Adrenal gland (tissue), 19 donors: ENCODE results near the gene ZBTB12. TPM values are rescaled to one million over a fixed set of nuclear protein-coding genes. Genes with fewer than 3 reads are reported as not detected.

Experiments
- DNase-seq, 7 donors: peaks; one replicate each; pipeline ENCODE4 v3.0.0-alpha.2; 2019 to 2020
- H3K27ac ChIP-seq, 5 donors: fragments of 200-600 bp; sonication (generic) in 4 of 5; 1 replicate in 3 of 5; 2 replicates in 2 of 5; pipeline versions ENCODE4 v1.5.1 to v1.8.0; 2016 to 2020; ENCODE audit warnings: mild to moderate bottlenecking in 1 of 5
- H3K27me3 ChIP-seq: fragments of 200-600 bp; 2 replicates; pipeline ENCODE4 v1.8.0; 2021
- H3K36me3 ChIP-seq, 2 donors: fragments of 200-600 bp; replicated peaks in 1 of 2; 1 replicate in 1 of 2; 2 replicates in 1 of 2; pipeline versions ENCODE4 v1.5.1 to v1.8.0; 2018 to 2022
- H3K4me1 ChIP-seq, 2 donors: fragments of 200-600 bp; replicated peaks in 1 of 2; 1 replicate in 1 of 2; 2 replicates in 1 of 2; pipeline versions ENCODE4 v1.5.1 to v1.8.0; 2018 to 2021
- H3K4me3 ChIP-seq, 4 donors: fragments of 200-600 bp; sonication (generic) in 3 of 4; one replicate each; pipeline ENCODE4 v1.5.1; 2016 to 2018
- H3K9me3 ChIP-seq, 3 donors: fragments of 200-600 bp; sonication (generic) in 1 of 3; replicated peaks in 1 of 3; 1 replicate in 2 of 3; 2 replicates in 1 of 3; pipeline versions ENCODE4 v1.5.1 to v1.8.0; 2016 to 2021
- POLR2A ChIP-seq, 2 donors: fragments of 450-650 bp; IDR thresholded peaks; one replicate each; pipeline ENCODE4 v1.6.1; 2017; ENCODE audit warnings: antibody characterized with exemption in 2 of 2, mild to moderate bottlenecking in 2 of 2, moderate library complexity in 1 of 2
- WGBS, 4 donors: extraction: QIAGEN DNeasy Blood & Tissue Kit in 2 of 4; methylation state at CpG; one replicate each; pipeline versions ENCODE4 v1.1.5 to v1.1.7; 2013 to 2017; 5-methylcytosine and 5-hydroxymethylcytosine counted together
- intact Hi-C, 2 donors: fragments of 100-400 bp; cut with DNase I; formaldehyde crosslinking; loops; one replicate each; pipeline versions ENCODE4 v1.14.1 to v1.15.0; 2022 to 2023
- long read RNA-seq, 10 donors: library from polyadenylated mRNA in 3 of 10; unstranded in 2 of 10; stranded (forward) in 1 of 10; transcript quantifications; one replicate each; pipeline ENCODE4 v2.0.0 and lab custom pipeline, GENCODE V29; 2021 to 2026
- polyA plus RNA-seq, 3 donors: library from polyadenylated mRNA; stranded (reverse); fragments of 200-250 nt in 2 of 3; fragments of 350-450 nt in 1 of 3; fragmentation: Illumina TruSeq in 1 of 3; extraction: RNeasy Lipid Tissue Mini Kit (QIAGEN cat#74804) in 1 of 3; gene quantifications; one replicate each; pipeline ENCODE4 v1.2.3, GENCODE V29; 2013 to 2014
- total RNA-seq, 9 donors: library from RNA; depleted of rRNA in 4 of 9; stranded (reverse); fragments of >200 nt in 4 of 9; fragments of 120-200 nt in 1 of 9; fragmentation: NEBNext Ultra II Directional in 1 of 9; extraction: Animal tissue kit (Norgen Biotek cat#: 25700) in 1 of 9; gene quantifications; one replicate each; pipeline versions ENCODE4 v1.1.0 to v1.2.4, GENCODE V29; 2013 to 2023
- TF ChIP-seq, protein P1 (sequence below), 6 experiments: fragments of 450-650 bp in 4 of 6; fragments of 200-600 bp in 2 of 6; sonication (generic) in 1 of 6; IDR thresholded peaks; 1 replicate in 5 of 6; 2 replicates in 1 of 6; pipeline versions ENCODE4 v1.5.1 to v1.8.0; 2016 to 2021; ENCODE audit warnings: antibody characterized with exemption in 6 of 6, mild to moderate bottlenecking in 2 of 6, moderate library complexity in 1 of 6
- donor health status: healthy with polysubstance abuse.
- donor health status: Bipolar disorder and iron deficiency.
- donor health status: DM: yes; HTN: yes; CAD: no.
- donor health status: DM: no; HTN: no; CAD: no.
- donor health status: DM: no; HTN: no; CAD: no.
- donor health status: DM: yes; HTN: yes; CAD: no.

The ZBTB12 gene, protein sequence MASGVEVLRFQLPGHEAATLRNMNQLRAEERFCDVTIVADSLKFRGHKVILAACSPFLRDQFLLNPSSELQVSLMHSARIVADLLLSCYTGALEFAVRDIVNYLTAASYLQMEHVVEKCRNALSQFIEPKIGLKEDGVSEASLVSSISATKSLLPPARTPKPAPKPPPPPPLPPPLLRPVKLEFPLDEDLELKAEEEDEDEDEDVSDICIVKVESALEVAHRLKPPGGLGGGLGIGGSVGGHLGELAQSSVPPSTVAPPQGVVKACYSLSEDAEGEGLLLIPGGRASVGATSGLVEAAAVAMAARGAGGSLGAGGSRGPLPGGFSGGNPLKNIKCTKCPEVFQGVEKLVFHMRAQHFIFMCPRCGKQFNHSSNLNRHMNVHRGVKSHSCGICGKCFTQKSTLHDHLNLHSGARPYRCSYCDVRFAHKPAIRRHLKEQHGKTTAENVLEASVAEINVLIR
- total RNA-seq (10 to 100 TPM in 1 of 9 donors, 1 to 10 TPM in 6, under 1 TPM in 2; 0.69 to 14.5 (median 3.3) TPM), polyA plus RNA-seq (1 to 10 TPM; 1.7 to 4.8 (median 2.6) TPM)
- long read RNA-seq, donor 1, result 0 reads
- long read RNA-seq, donor 2, partial matches to known transcripts, result 0 of 2 reads
- long read RNA-seq, donor 2, other reads (novel, unspliced or antisense), result 0 of 2 reads
- long read RNA-seq, donor 3, result 0 reads
- long read RNA-seq, donor 4, result 0 reads
- long read RNA-seq, donor 5, result 0 reads
- long read RNA-seq, donor 6, result 0 reads
- long read RNA-seq, donor 7, partial matches to known transcripts, result 0 of 1 reads
- long read RNA-seq, donor 7, other reads (novel, unspliced or antisense), result 0 of 1 reads
- long read RNA-seq, donor 8, partial matches to known transcripts, result 0 of 2 reads
- long read RNA-seq, donor 8, other reads (novel, unspliced or antisense), result 0 of 2 reads
- long read RNA-seq, donor 9, result 0 reads
- long read RNA-seq, donor 10, partial matches to known transcripts, result 0 of 2 reads
- long read RNA-seq, donor 10, other reads (novel, unspliced or antisense), result 0 of 2 reads

DNA sequence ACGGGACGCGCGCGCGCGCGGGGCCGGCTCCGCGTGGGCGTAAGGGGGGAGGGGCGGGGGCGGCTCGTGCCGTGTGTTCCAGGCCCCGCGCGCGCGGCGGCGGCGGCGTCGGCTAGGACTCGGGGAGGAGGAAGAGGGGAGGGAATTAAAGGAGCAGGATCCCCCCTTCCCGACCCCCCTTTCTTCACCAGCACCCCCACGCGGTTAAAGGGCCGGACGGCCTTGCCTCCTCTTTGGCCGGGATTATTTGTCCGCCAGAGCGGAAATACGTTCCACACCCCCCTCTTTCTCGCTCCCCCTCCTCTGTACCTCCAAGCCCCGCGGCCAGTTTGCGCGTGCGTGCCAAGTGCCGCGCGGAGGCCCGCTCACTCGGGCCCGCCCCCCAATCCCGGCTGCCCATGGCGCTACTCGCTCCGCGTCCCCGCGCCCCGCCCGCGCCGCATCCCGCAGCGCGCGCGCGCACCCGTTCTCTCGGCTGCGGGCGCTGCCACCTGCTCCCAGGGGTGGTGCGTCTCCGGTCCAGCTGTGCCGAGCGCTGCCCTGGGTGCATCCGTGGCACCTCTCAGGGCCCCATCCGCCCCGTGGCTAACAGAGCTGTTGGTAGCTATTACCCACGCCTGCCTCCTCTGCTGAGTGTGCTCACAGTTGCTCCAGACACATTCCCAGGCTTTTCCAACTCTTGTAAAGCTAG is at the start of gene ZBTB12:
ZBTB12 (minus strand) TSS at position 134 of the 691 bp plus-strand sequence. CDS start 781 bp downstream, outside the sequence.
- intact Hi-C loops, result loop anchor here (5.0 kb wide), 1 partner anchor 50 kb away; no protein-coding TSS in a partner anchor
- TF ChIP-seq, protein P1, sequence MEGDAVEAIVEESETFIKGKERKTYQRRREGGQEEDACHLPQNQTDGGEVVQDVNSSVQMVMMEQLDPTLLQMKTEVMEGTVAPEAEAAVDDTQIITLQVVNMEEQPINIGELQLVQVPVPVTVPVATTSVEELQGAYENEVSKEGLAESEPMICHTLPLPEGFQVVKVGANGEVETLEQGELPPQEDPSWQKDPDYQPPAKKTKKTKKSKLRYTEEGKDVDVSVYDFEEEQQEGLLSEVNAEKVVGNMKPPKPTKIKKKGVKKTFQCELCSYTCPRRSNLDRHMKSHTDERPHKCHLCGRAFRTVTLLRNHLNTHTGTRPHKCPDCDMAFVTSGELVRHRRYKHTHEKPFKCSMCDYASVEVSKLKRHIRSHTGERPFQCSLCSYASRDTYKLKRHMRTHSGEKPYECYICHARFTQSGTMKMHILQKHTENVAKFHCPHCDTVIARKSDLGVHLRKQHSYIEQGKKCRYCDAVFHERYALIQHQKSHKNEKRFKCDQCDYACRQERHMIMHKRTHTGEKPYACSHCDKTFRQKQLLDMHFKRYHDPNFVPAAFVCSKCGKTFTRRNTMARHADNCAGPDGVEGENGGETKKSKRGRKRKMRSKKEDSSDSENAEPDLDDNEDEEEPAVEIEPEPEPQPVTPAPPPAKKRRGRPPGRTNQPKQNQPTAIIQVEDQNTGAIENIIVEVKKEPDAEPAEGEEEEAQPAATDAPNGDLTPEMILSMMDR (IDR thresholded peaks at IDR 0.05), result peak in 1 of 6 experiments; percentile 22
- peak; percentile 36 to 79 for TF ChIP-seq POLR2A (IDR thresholded peaks at IDR 0.05)
- 0 to 1% (median 0%) methylated on average over 4 to 77 of the region's 77 CpGs for WGBS, 4 donors
- Histone ChIP-seq H3K27ac (peak within 1 kb of the TSS; percentile 50 to 90 (median 81)), H3K4me1 (peaks cover 11 to 38% of the 10 kb centered on the region in 2 donors), H3K36me3 (no peaks in the 10 kb centered on the region), H3K27me3 (no peaks in the 10 kb centered on the region), H3K4me3 (peak within 1 kb of the TSS in 3 of 4 donors; percentile 26 to 86 (median 79)), H3K9me3 (no peaks in the 10 kb centered on the region)
- DNase-seq, result peak; percentile 95 to 97 (median 95)

DNA sequence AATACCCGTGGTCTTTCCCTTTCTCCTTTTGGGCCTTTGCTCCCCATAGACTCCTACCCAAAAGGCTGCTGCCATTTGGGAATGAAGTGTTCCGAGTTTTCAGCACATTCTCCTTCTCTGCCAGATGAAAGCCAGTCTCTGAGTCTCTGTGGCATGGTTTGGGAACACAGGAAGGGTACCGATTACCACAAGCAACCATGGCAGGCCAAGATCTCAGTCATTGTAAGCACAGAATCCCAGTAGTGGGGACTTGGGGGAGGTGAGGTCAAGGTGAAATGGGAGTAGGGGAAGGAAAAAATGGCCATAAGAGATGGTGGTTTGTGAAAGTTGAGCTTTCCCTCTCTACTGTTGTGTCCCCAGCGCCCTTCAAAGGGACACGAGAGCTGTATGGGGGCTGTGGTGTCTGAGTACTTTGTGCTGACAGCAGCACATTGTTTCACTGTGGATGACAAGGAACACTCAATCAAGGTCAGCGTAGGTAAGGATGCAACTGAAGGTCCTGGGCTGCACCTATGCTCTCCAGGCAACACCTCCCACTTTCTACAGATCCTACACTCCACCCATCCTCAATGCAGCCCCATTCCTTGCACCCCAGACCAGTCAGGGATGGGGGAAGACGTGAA is 48.2 kb upstream of the ZBTB12 start:
- intact Hi-C loops, result loop anchor here (5.0 kb wide), 1 partner anchor 48 kb away; the partner anchor contains the start of gene ZBTB12 (in 2 of the 2)
- no peak for DNase-seq
- Histone ChIP-seq H3K4me1 (peaks cover 11 to 12% of the 10 kb centered on the region in 2 donors), H3K27ac (no peak overlapping the region), H3K4me3 (no peak overlapping the region), H3K9me3 (no peaks in the 10 kb centered on the region), H3K27me3 (no peaks in the 10 kb centered on the region), H3K36me3 (peaks cover 0 to 41% of the 10 kb centered on the region in 2 donors)
- WGBS, 4 donors, result 83 to 89% (median 87%) methylated on average over 7 of the region's 7 CpGs
- TF ChIP-seq, protein P1 (IDR thresholded peaks at IDR 0.05), result no peak
- TF ChIP-seq POLR2A (IDR thresholded peaks at IDR 0.05), result no peak

DNA sequence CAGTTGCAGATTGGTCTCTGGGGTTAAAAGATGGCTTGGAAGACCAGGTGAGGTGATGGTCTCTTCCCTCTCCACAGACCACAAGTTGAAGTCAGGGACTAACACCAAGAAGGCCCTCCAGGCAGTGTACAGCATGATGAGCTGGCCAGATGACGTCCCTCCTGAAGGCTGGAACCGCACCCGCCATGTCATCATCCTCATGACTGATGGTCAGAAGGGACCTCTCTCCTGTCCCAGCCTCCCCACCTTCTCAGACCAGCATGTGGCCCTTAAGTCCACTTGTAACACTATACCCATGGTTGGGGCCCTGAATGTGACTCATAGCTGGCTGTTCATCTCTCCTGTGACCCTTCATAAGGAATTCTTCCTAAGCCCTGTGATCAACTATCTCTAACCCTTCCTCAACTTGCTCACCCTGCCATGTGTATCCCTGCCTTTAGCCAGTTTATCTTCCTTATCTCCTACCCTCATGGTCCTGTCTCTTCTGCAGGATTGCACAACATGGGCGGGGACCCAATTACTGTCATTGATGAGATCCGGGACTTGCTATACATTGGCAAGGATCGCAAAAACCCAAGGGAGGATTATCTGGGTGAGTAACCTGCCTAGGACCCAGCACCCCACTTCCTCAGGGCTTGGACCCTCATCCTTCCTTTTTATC is 47.0 kb upstream of the ZBTB12 start:
- Histone ChIP-seq H3K27ac (no peak overlapping the region), H3K4me3 (no peak overlapping the region), H3K4me1 (peaks cover 12 to 15% of the 10 kb centered on the region in 2 donors), H3K27me3 (no peaks in the 10 kb centered on the region), H3K9me3 (no peaks in the 10 kb centered on the region), H3K36me3 (peaks cover 0 to 29% of the 10 kb centered on the region in 2 donors)
- intact Hi-C loops, result no loop called here
- no peak for TF ChIP-seq POLR2A (IDR thresholded peaks at IDR 0.05)
- TF ChIP-seq, protein P1 (IDR thresholded peaks at IDR 0.05), result no peak
- WGBS, 4 donors, result 71 to 77% (median 74%) methylated on average over 5 to 6 of the region's 6 CpGs
- DNase-seq, result peak in 1 of 7 donors; percentile 55
